Measurements from ENCODE around the gene CDC23. TPM values are rescaled to one million over a fixed set of nuclear protein-coding genes. Genes with fewer than 3 reads are reported as not detected.

CDC23 gene
- total RNA-seq, 4 donors from 2014 or later, result 17.5 to 31.0 (median 22.5) TPM

DNA sequence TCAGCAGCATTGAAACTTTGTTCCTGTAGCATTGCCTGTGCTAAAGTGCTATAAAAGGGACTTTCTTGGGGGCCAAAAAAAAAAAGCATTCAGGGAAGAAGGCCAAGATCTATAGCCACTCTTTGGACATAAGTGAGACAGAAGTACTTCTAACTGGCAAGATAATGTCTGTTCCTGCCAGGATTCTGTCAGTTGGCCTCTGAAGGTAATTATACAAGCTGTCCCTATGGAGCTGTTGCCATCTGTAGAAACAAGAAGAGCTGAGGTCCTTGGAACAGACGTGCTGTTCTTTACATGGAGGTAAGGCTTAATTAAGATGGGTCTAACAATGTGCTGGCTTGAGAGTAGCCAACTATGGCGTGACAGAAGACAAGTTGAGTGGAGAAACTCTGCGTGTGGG, 24.5 kb downstream of the CDC23 start:
- no peaks in the 10 kb centered on the region for H3K4me1 ChIP-seq
- peaks cover 48 to 53% of the 10 kb centered on the region in 2 donors for H3K36me3 ChIP-seq
- no peaks in the 10 kb centered on the region for H3K9me3 ChIP-seq
- intact Hi-C loops (cut with DNase I), result no loop called here
- no peaks in the 10 kb centered on the region for H3K27me3 ChIP-seq
- no peak for DNase-seq
- H3K27ac ChIP-seq, result no peak overlapping the region
- TF ChIP-seq, protein P1, sequence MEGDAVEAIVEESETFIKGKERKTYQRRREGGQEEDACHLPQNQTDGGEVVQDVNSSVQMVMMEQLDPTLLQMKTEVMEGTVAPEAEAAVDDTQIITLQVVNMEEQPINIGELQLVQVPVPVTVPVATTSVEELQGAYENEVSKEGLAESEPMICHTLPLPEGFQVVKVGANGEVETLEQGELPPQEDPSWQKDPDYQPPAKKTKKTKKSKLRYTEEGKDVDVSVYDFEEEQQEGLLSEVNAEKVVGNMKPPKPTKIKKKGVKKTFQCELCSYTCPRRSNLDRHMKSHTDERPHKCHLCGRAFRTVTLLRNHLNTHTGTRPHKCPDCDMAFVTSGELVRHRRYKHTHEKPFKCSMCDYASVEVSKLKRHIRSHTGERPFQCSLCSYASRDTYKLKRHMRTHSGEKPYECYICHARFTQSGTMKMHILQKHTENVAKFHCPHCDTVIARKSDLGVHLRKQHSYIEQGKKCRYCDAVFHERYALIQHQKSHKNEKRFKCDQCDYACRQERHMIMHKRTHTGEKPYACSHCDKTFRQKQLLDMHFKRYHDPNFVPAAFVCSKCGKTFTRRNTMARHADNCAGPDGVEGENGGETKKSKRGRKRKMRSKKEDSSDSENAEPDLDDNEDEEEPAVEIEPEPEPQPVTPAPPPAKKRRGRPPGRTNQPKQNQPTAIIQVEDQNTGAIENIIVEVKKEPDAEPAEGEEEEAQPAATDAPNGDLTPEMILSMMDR (IDR thresholded peaks at IDR 0.05), result no peak
- no peak for TF ChIP-seq POLR2A (IDR thresholded peaks at IDR 0.05)
- 78 to 88% methylated on average over 3 of the region's 3 CpGs for WGBS, 2 donors
- H3K4me3 ChIP-seq (replicated peaks in 1 of 3), result no peak overlapping the region

DNA sequence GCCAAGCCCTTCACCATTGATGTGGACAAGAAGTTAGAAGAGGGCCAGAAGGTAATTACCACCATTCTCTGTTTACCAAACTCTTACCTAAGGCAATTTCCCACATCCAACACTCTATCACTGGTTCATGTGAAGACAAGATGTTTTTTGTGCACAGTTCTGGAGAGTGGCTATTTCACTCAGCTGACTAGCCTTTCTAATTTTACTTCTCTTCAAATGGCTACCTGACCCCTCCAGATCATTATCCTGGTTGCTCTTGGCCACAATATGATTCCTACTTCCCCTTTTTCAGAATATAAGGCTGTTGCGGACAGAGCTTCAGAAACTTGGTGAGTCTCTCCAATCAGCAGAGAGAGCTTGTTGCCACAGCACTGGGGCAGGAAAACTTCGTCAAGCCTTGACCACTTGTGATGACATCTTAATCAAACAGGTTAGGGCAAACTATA, 27.1 kb downstream of the CDC23 start:
- Histone ChIP-seq H3K4me1 (no peaks in the 10 kb centered on the region), H3K9me3 (no peaks in the 10 kb centered on the region), H3K36me3 (peaks cover 31 to 33% of the 10 kb centered on the region in 2 donors), H3K27me3 (no peaks in the 10 kb centered on the region), H3K4me3 (replicated peaks in 1 of 3) (no peak overlapping the region), H3K27ac (no peak overlapping the region)
- intact Hi-C loops (cut with DNase I), result no loop called here
- no peak for DNase-seq
- TF ChIP-seq, protein P1 (IDR thresholded peaks at IDR 0.05), result no peak
- no peak for TF ChIP-seq POLR2A (IDR thresholded peaks at IDR 0.05)
- WGBS, 2 donors, result 82 to 95% methylated on average over 2 of the region's 2 CpGs

DNA sequence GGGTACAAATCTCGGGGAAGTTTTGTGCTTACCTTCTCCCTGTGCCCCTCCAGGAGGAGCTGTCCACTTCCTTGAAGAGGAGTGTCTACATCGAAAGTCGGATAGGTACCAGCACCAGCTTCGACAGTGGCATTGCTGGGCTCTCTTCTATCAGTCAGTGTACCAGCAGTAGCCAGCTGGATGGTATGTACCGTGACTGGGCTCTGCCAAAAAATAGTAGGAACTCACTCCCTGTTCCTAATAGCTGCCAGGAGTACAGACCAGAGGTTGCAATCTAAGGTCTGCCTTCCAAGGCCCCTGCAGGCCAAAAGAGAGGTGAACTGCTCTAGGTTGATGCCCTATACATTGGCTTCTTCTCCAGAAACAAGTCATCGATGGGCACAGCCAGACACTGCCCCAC, 30.3 kb downstream of the CDC23 start:
- Histone ChIP-seq H3K27ac (no peak overlapping the region), H3K4me3 (replicated peaks in 1 of 3) (no peak overlapping the region), H3K4me1 (peaks cover 6 to 7% of the 10 kb centered on the region in 2 donors), H3K9me3 (no peaks in the 10 kb centered on the region), H3K27me3 (no peaks in the 10 kb centered on the region), H3K36me3 (peaks cover 10 to 11% of the 10 kb centered on the region in 2 donors)
- TF ChIP-seq POLR2A (IDR thresholded peaks at IDR 0.05), result no peak
- TF ChIP-seq, protein P1 (IDR thresholded peaks at IDR 0.05), result no peak
- WGBS, 2 donors, result 93 to 96% methylated on average over 6 of the region's 6 CpGs
- DNase-seq, result no peak
- intact Hi-C loops (cut with DNase I), result no loop called here

DNA sequence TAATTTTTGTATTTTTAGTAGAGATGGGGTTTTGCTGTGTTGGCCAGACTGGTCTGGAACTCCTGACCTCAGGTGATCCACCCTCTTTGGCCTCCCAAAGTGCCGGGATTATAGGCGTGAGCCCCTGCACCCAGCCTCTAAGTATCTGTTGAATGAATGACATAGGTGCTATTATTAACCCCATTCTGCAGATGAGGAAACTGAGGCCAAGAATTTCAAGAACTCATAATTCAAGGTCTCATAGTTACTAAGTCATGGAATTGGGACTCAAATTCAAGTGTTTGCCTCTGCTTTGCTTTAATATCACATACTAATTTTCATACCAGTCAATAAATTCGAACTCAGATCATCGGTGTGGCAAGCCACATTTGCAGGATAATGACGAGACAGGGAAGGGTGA, 32.3 kb downstream of the CDC23 start:
- Histone ChIP-seq H3K4me1 (peaks cover 12% of the 10 kb centered on the region in 2 donors), H3K27me3 (no peaks in the 10 kb centered on the region), H3K27ac (no peak overlapping the region), H3K36me3 (peaks cover 0 to 9% of the 10 kb centered on the region in 2 donors), H3K4me3 (replicated peaks in 1 of 3) (no peak overlapping the region), H3K9me3 (no peaks in the 10 kb centered on the region)
- TF ChIP-seq POLR2A (IDR thresholded peaks at IDR 0.05), result no peak
- TF ChIP-seq, protein P1 (IDR thresholded peaks at IDR 0.05), result no peak
- WGBS, 2 donors, result 89 to 98% methylated on average over 5 of the region's 5 CpGs
- no peak for DNase-seq
- intact Hi-C loops (cut with DNase I), result no loop called here

DNA sequence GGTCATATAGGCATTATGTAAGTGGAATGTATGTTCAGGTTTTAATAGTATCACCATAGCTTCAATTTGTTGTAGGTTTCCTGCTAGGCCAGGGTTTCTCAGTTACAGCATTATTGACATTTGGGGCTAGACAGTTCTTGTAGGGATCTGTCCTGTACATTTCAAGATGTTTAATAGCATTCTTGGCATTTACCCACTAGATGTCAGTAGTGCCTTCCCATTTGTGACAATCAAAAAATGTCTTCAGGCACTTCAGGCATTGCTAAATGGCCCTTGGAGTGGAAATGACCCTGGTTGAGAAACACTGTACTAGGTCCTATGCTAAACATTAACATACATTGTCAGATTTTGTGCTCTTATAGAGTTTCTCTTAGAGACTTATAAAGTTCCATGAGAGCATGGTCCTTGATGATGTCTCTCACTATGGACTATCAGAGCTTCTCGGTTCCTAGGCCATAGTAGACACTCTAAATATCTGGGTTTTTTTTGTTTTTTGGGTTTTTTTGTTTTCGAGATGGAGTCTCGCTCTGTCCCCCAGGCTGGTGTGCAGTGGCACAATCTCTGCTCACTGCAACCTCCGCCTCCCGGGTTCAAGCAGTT, 32.8 kb downstream of the CDC23 start:
- no peaks in the 10 kb centered on the region for H3K9me3 ChIP-seq
- WGBS, 2 donors, result 73 to 74% methylated on average over 5 of the region's 5 CpGs
- no peaks in the 10 kb centered on the region for H3K27me3 ChIP-seq
- peaks cover 12% of the 10 kb centered on the region in 2 donors for H3K4me1 ChIP-seq
- TF ChIP-seq, protein P1 (IDR thresholded peaks at IDR 0.05), result no peak
- no peak for TF ChIP-seq POLR2A (IDR thresholded peaks at IDR 0.05)
- H3K4me3 ChIP-seq (replicated peaks in 1 of 3), result no peak overlapping the region
- DNase-seq, result no peak
- intact Hi-C loops (cut with DNase I), result no loop called here
- peaks cover 5 to 10% of the 10 kb centered on the region in 2 donors for H3K36me3 ChIP-seq
- H3K27ac ChIP-seq, result no peak overlapping the region
